ENCODE measurements around the gene DAPK1.

DNA sequence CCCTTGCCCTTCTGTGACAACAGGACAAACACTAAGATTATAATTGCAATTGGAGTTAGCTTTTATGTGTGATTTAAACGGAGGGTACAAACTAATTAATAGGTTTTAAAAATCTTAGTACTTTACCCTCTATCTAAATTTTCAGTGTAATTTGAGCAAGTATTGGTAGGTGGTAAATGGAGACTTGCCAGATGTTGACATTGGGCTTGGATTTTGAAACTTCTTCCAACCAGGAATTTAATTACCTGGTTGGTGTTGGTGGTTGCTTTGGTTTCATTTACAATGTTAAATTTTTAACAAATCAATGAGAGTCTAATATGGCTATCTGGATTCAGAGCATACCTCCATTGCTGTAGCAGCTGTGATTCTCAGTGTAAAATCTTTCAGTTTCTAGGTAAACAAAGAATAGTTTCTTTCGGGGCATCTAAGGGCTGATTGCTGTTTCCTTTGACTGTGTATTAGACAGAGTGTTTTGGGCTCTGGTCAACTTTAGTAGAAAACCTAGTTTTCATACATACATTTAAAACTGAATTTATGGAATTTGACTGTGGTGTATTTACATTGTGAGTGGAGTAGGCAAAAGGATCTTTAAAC is 1.9 kb downstream of the DAPK1 start:
- TF ChIP-seq, protein P1, sequence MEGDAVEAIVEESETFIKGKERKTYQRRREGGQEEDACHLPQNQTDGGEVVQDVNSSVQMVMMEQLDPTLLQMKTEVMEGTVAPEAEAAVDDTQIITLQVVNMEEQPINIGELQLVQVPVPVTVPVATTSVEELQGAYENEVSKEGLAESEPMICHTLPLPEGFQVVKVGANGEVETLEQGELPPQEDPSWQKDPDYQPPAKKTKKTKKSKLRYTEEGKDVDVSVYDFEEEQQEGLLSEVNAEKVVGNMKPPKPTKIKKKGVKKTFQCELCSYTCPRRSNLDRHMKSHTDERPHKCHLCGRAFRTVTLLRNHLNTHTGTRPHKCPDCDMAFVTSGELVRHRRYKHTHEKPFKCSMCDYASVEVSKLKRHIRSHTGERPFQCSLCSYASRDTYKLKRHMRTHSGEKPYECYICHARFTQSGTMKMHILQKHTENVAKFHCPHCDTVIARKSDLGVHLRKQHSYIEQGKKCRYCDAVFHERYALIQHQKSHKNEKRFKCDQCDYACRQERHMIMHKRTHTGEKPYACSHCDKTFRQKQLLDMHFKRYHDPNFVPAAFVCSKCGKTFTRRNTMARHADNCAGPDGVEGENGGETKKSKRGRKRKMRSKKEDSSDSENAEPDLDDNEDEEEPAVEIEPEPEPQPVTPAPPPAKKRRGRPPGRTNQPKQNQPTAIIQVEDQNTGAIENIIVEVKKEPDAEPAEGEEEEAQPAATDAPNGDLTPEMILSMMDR (IDR thresholded peaks at IDR 0.05; ENCODE audit: low read depth, low read length), result no peak
- TF ChIP-seq EZH2phosphoT487 (IDR thresholded peaks at IDR 0.05; ENCODE audit: low read depth), result no peak
